ENCODE data around the gene ADAM22.

ADAM22 gene

GRCh38 chr7:88205179-88205578 is 271.1 kb downstream of the ADAM22 start:
- Histone ChIP-seq H3K9me3 (ENCODE audit: control insufficient read depth, low read depth, low read length) (no peaks in the 10 kb centered on the region), H3K27me3 (ENCODE audit: control insufficient read depth, insufficient read depth, low read length) (no peaks in the 10 kb centered on the region), H3K36me3 (ENCODE audit: control insufficient read depth, low read depth, low read length) (peaks cover 53% of the 10 kb centered on the region), H3K4me1 (ENCODE audit: control insufficient read depth, low read depth, low read length) (peaks cover 13% of the 10 kb centered on the region), H3K9ac (ENCODE audit: low read length) (no peak overlapping the region), H3K27ac (ENCODE audit: low read length) (no peak overlapping the region), H3K4me3 (ENCODE audit: low read length) (no peak overlapping the region)

- Histone ChIP-seq H3K9me3 (ENCODE audit: control insufficient read depth, low read depth, low read length) (no peaks in the 10 kb centered on the region), H3K9ac (ENCODE audit: low read length) (no peak overlapping the region), H3K36me3 (ENCODE audit: control insufficient read depth, low read depth, low read length) (peaks cover 59% of the 10 kb centered on the region), H3K4me1 (ENCODE audit: control insufficient read depth, low read depth, low read length) (peaks cover 3% of the 10 kb centered on the region), H3K27me3 (ENCODE audit: control insufficient read depth, insufficient read depth, low read length) (no peaks in the 10 kb centered on the region), H3K27ac (ENCODE audit: low read length) (no peak overlapping the region), H3K4me3 (ENCODE audit: low read length) (no peak overlapping the region)
Observed at GRCh38 chr7:88206254-88206653, 272.2 kb downstream of the ADAM22 start.

- Histone ChIP-seq H3K9ac (ENCODE audit: low read length) (no peak overlapping the region), H3K36me3 (ENCODE audit: control insufficient read depth, low read depth, low read length) (peaks cover 69% of the 10 kb centered on the region), H3K4me1 (ENCODE audit: control insufficient read depth, low read depth, low read length) (no peaks in the 10 kb centered on the region), H3K27ac (ENCODE audit: low read length) (no peak overlapping the region), H3K27me3 (ENCODE audit: control insufficient read depth, insufficient read depth, low read length) (no peaks in the 10 kb centered on the region), H3K9me3 (ENCODE audit: control insufficient read depth, low read depth, low read length) (no peaks in the 10 kb centered on the region), H3K4me3 (ENCODE audit: low read length) (no peak overlapping the region)
Observed at GRCh38 chr7:88208521-88208920, 274.5 kb downstream of the ADAM22 start.

- H3K27ac ChIP-seq (ENCODE audit: low read length), result no peak overlapping the region
- H3K4me1 ChIP-seq (ENCODE audit: control insufficient read depth, low read depth, low read length), result peaks cover 21% of the 10 kb centered on the region
- H3K36me3 ChIP-seq (ENCODE audit: control insufficient read depth, low read depth, low read length), result peaks cover 51% of the 10 kb centered on the region
- no peak overlapping the region for H3K4me3 ChIP-seq (ENCODE audit: low read length)
- H3K27me3 ChIP-seq (ENCODE audit: control insufficient read depth, insufficient read depth, low read length), result no peaks in the 10 kb centered on the region
- no peaks in the 10 kb centered on the region for H3K9me3 ChIP-seq (ENCODE audit: control insufficient read depth, low read depth, low read length)
- no peak overlapping the region for H3K9ac ChIP-seq (ENCODE audit: low read length)
Observed at GRCh38 chr7:88212918-88213317, 278.9 kb downstream of the ADAM22 start.

- Histone ChIP-seq H3K27ac (ENCODE audit: low read length) (no peak overlapping the region), H3K36me3 (ENCODE audit: control insufficient read depth, low read depth, low read length) (peaks cover 38% of the 10 kb centered on the region), H3K9me3 (ENCODE audit: control insufficient read depth, low read depth, low read length) (no peaks in the 10 kb centered on the region), H3K27me3 (ENCODE audit: control insufficient read depth, insufficient read depth, low read length) (no peaks in the 10 kb centered on the region), H3K9ac (ENCODE audit: low read length) (no peak overlapping the region), H3K4me1 (ENCODE audit: control insufficient read depth, low read depth, low read length) (peaks cover 33% of the 10 kb centered on the region), H3K4me3 (ENCODE audit: low read length) (no peak overlapping the region)
Observed at GRCh38 chr7:88214456-88214855, 280.4 kb downstream of the ADAM22 start.

GRCh38 chr7:88215295-88215694 is 281.2 kb downstream of the ADAM22 start:
- Histone ChIP-seq H3K4me3 (ENCODE audit: low read length) (no peak overlapping the region), H3K9ac (ENCODE audit: low read length) (no peak overlapping the region), H3K27me3 (ENCODE audit: control insufficient read depth, insufficient read depth, low read length) (no peaks in the 10 kb centered on the region), H3K36me3 (ENCODE audit: control insufficient read depth, low read depth, low read length) (peaks cover 31% of the 10 kb centered on the region), H3K9me3 (ENCODE audit: control insufficient read depth, low read depth, low read length) (no peaks in the 10 kb centered on the region), H3K4me1 (ENCODE audit: control insufficient read depth, low read depth, low read length) (peaks cover 33% of the 10 kb centered on the region), H3K27ac (ENCODE audit: low read length) (no peak overlapping the region)

- H3K9me3 ChIP-seq (ENCODE audit: control insufficient read depth, low read depth, low read length), result no peaks in the 10 kb centered on the region
- no peak overlapping the region for H3K27ac ChIP-seq (ENCODE audit: low read length)
- H3K27me3 ChIP-seq (ENCODE audit: control insufficient read depth, insufficient read depth, low read length), result no peaks in the 10 kb centered on the region
- peaks cover 26% of the 10 kb centered on the region for H3K36me3 ChIP-seq (ENCODE audit: control insufficient read depth, low read depth, low read length)
- no peak overlapping the region for H3K9ac ChIP-seq (ENCODE audit: low read length)
- no peak overlapping the region for H3K4me3 ChIP-seq (ENCODE audit: low read length)
- peaks cover 33% of the 10 kb centered on the region for H3K4me1 ChIP-seq (ENCODE audit: control insufficient read depth, low read depth, low read length)
Observed at GRCh38 chr7:88216276-88216675, 282.2 kb downstream of the ADAM22 start.

- Histone ChIP-seq H3K4me1 (ENCODE audit: control insufficient read depth, low read depth, low read length) (peaks cover 33% of the 10 kb centered on the region), H3K27me3 (ENCODE audit: control insufficient read depth, insufficient read depth, low read length) (no peaks in the 10 kb centered on the region), H3K36me3 (ENCODE audit: control insufficient read depth, low read depth, low read length) (peaks cover 13% of the 10 kb centered on the region), H3K9ac (ENCODE audit: low read length) (no peak overlapping the region), H3K9me3 (ENCODE audit: control insufficient read depth, low read depth, low read length) (no peaks in the 10 kb centered on the region), H3K27ac (ENCODE audit: low read length) (no peak overlapping the region), H3K4me3 (ENCODE audit: low read length) (peak overlapping the region; percentile 93)
Observed at GRCh38 chr7:88217675-88218428, 283.8 kb downstream of the ADAM22 start.

- Histone ChIP-seq H3K27ac (ENCODE audit: low read length) (no peak overlapping the region), H3K36me3 (ENCODE audit: control insufficient read depth, low read depth, low read length) (peaks cover 11% of the 10 kb centered on the region), H3K9me3 (ENCODE audit: control insufficient read depth, low read depth, low read length) (no peaks in the 10 kb centered on the region), H3K4me1 (ENCODE audit: control insufficient read depth, low read depth, low read length) (peaks cover 33% of the 10 kb centered on the region), H3K9ac (ENCODE audit: low read length) (peak overlapping the region; percentile 80), H3K27me3 (ENCODE audit: control insufficient read depth, insufficient read depth, low read length) (no peaks in the 10 kb centered on the region), H3K4me3 (ENCODE audit: low read length) (peak overlapping the region; percentile 93)
Observed at GRCh38 chr7:88218429-88218745, 284.3 kb downstream of the ADAM22 start.

- Histone ChIP-seq H3K9me3 (ENCODE audit: control insufficient read depth, low read depth, low read length) (no peaks in the 10 kb centered on the region), H3K27ac (ENCODE audit: low read length) (no peak overlapping the region), H3K9ac (ENCODE audit: low read length) (peak overlapping the region; percentile 80), H3K36me3 (ENCODE audit: control insufficient read depth, low read depth, low read length) (peaks cover 11% of the 10 kb centered on the region), H3K4me1 (ENCODE audit: control insufficient read depth, low read depth, low read length) (peaks cover 33% of the 10 kb centered on the region), H3K4me3 (ENCODE audit: low read length) (peak overlapping the region; percentile 93), H3K27me3 (ENCODE audit: control insufficient read depth, insufficient read depth, low read length) (no peaks in the 10 kb centered on the region)
Observed at GRCh38 chr7:88218836-88219605, 285.0 kb downstream of the ADAM22 start.

GRCh38 chr7:88219781-88220747 is 286.0 kb downstream of the ADAM22 start, which contains the start of gene SRI:
SRI (minus strand) TSS chr7:88220038; CDS start chr7:88220026, 12 bp downstream.
- Histone ChIP-seq H3K36me3 (ENCODE audit: control insufficient read depth, low read depth, low read length) (peaks cover 4% of the 10 kb centered on the region), H3K9me3 (ENCODE audit: control insufficient read depth, low read depth, low read length) (no peaks in the 10 kb centered on the region), H3K4me3 (ENCODE audit: low read length) (peak within 1 kb of the TSS; percentile 93), H3K9ac (ENCODE audit: low read length) (peak within 1 kb of the TSS; percentile 80), H3K27me3 (ENCODE audit: control insufficient read depth, insufficient read depth, low read length) (no peaks in the 10 kb centered on the region), H3K4me1 (ENCODE audit: control insufficient read depth, low read depth, low read length) (peaks cover 29% of the 10 kb centered on the region), H3K27ac (ENCODE audit: low read length) (peak within 1 kb of the TSS; percentile 92)

Measured in iPS-18a (cell line).